ENCODE results near the gene UBA1.

The UBA1 gene

GRCh38 chrX:47182106-47182700, 11.4 kb upstream of the UBA1 start:
- H4K20me1 ChIP-seq (ENCODE audit: insufficient read depth, low read length), result no peaks in the 10 kb centered on the region
- H3K36me3 ChIP-seq (ENCODE audit: insufficient read depth, low read length), result peaks cover 58% of the 10 kb centered on the region
- no peaks in the 10 kb centered on the region for H3F3A ChIP-seq (ENCODE audit: insufficient read depth, low read length)
- H3K9ac ChIP-seq (ENCODE audit: low read length), result no peak overlapping the region
- TF ChIP-seq EZH2 (IDR thresholded peaks at IDR 0.05; ENCODE audit: borderline replicate concordance, low read length) (no peak), CTCF (IDR thresholded peaks at IDR 0.05; ENCODE audit: low read length) (no peak)
- no peaks in the 10 kb centered on the region for H3K9me3 ChIP-seq (ENCODE audit: low read length)
- H3K27me3 ChIP-seq (ENCODE audit: insufficient read depth, low read length), result no peaks in the 10 kb centered on the region
- H3K4me2 ChIP-seq (ENCODE audit: low read length), result no peak overlapping the region
- H3K4me1 ChIP-seq (ENCODE audit: insufficient read depth, low read length, severe bottlenecking), result no peaks in the 10 kb centered on the region
- H3K79me2 ChIP-seq (ENCODE audit: insufficient read depth, low read length), result no peaks in the 10 kb centered on the region
- H3K4me3 ChIP-seq (ENCODE audit: low read depth, low read length, poor library complexity, severe bottlenecking), result no peak overlapping the region
- H2AFZ ChIP-seq (ENCODE audit: low read length), result no peak overlapping the region
- no peaks in the 10 kb centered on the region for H3K9me2 ChIP-seq (ENCODE audit: low read depth, low read length)
- no peak overlapping the region for H3K27ac ChIP-seq (ENCODE audit: low read depth, low read length, poor library complexity, severe bottlenecking)

- no peaks in the 10 kb centered on the region for H3F3A ChIP-seq (ENCODE audit: insufficient read depth, low read length)
- H3K9ac ChIP-seq (ENCODE audit: low read length), result no peak overlapping the region
- TF ChIP-seq EZH2 (IDR thresholded peaks at IDR 0.05; ENCODE audit: borderline replicate concordance, low read length), result no peak
- no peaks in the 10 kb centered on the region for H3K9me3 ChIP-seq (ENCODE audit: low read length)
- no peaks in the 10 kb centered on the region for H3K27me3 ChIP-seq (ENCODE audit: insufficient read depth, low read length)
- no peaks in the 10 kb centered on the region for H3K79me2 ChIP-seq (ENCODE audit: insufficient read depth, low read length)
- no peaks in the 10 kb centered on the region for H3K9me2 ChIP-seq (ENCODE audit: low read depth, low read length)
- H3K36me3 ChIP-seq (ENCODE audit: insufficient read depth, low read length), result peaks cover 44% of the 10 kb centered on the region
- no peak overlapping the region for H3K4me3 ChIP-seq (ENCODE audit: low read depth, low read length, poor library complexity, severe bottlenecking)
- no peak overlapping the region for H3K4me2 ChIP-seq (ENCODE audit: low read length)
- H3K4me1 ChIP-seq (ENCODE audit: insufficient read depth, low read length, severe bottlenecking), result no peaks in the 10 kb centered on the region
- no peak overlapping the region for H3K27ac ChIP-seq (ENCODE audit: low read depth, low read length, poor library complexity, severe bottlenecking)
- H2AFZ ChIP-seq (ENCODE audit: low read length), result no peak overlapping the region
- no peaks in the 10 kb centered on the region for H4K20me1 ChIP-seq (ENCODE audit: insufficient read depth, low read length)
Observed at GRCh38 chrX:47184486-47184885, 9.1 kb upstream of the UBA1 start.

GRCh38 chrX:47185241-47185640, 8.4 kb upstream of the UBA1 start:
- no peaks in the 10 kb centered on the region for H3K9me2 ChIP-seq (ENCODE audit: low read depth, low read length)
- no peaks in the 10 kb centered on the region for H3F3A ChIP-seq (ENCODE audit: insufficient read depth, low read length)
- peaks cover 2% of the 10 kb centered on the region for H3K4me1 ChIP-seq (ENCODE audit: insufficient read depth, low read length, severe bottlenecking)
- H2AFZ ChIP-seq (ENCODE audit: low read length), result no peak overlapping the region
- H3K79me2 ChIP-seq (ENCODE audit: insufficient read depth, low read length), result no peaks in the 10 kb centered on the region
- H3K36me3 ChIP-seq (ENCODE audit: insufficient read depth, low read length), result peaks cover 44% of the 10 kb centered on the region
- H3K27ac ChIP-seq (ENCODE audit: low read depth, low read length, poor library complexity, severe bottlenecking), result no peak overlapping the region
- H3K4me3 ChIP-seq (ENCODE audit: low read depth, low read length, poor library complexity, severe bottlenecking), result no peak overlapping the region
- no peak overlapping the region for H3K9ac ChIP-seq (ENCODE audit: low read length)
- H3K4me2 ChIP-seq (ENCODE audit: low read length), result no peak overlapping the region
- no peak for TF ChIP-seq EZH2 (IDR thresholded peaks at IDR 0.05; ENCODE audit: borderline replicate concordance, low read length)
- TF ChIP-seq CTCF (IDR thresholded peaks at IDR 0.05; ENCODE audit: low read length), result no peak
- H3K27me3 ChIP-seq (ENCODE audit: insufficient read depth, low read length), result no peaks in the 10 kb centered on the region
- H4K20me1 ChIP-seq (ENCODE audit: insufficient read depth, low read length), result no peaks in the 10 kb centered on the region
- no peaks in the 10 kb centered on the region for H3K9me3 ChIP-seq (ENCODE audit: low read length)

- Histone ChIP-seq H3K4me3 (ENCODE audit: low read depth, low read length, poor library complexity, severe bottlenecking) (no peak overlapping the region), H4K20me1 (ENCODE audit: insufficient read depth, low read length) (no peaks in the 10 kb centered on the region), H3K36me3 (ENCODE audit: insufficient read depth, low read length) (peaks cover 39% of the 10 kb centered on the region), H3K9ac (ENCODE audit: low read length) (no peak overlapping the region), H3K79me2 (ENCODE audit: insufficient read depth, low read length) (no peaks in the 10 kb centered on the region), H3K27ac (ENCODE audit: low read depth, low read length, poor library complexity, severe bottlenecking) (no peak overlapping the region), H3K4me2 (ENCODE audit: low read length) (no peak overlapping the region), H3K27me3 (ENCODE audit: insufficient read depth, low read length) (no peaks in the 10 kb centered on the region), H3F3A (ENCODE audit: insufficient read depth, low read length) (no peaks in the 10 kb centered on the region), H2AFZ (ENCODE audit: low read length) (no peak overlapping the region), H3K9me3 (ENCODE audit: low read length) (no peaks in the 10 kb centered on the region), H3K4me1 (ENCODE audit: insufficient read depth, low read length, severe bottlenecking) (peaks cover 5% of the 10 kb centered on the region), H3K9me2 (ENCODE audit: low read depth, low read length) (no peaks in the 10 kb centered on the region)
- no peak for TF ChIP-seq CTCF (IDR thresholded peaks at IDR 0.05; ENCODE audit: low read length)
- no peak for TF ChIP-seq EZH2 (IDR thresholded peaks at IDR 0.05; ENCODE audit: borderline replicate concordance, low read length)
Observed at GRCh38 chrX:47186096-47186740, 7.4 kb upstream of the UBA1 start.

Measured in OCI-LY1 (cell line).